DOHH2 (cell line): Measurements from ENCODE around the gene SGCD.

Experiments used
- H3F3A ChIP-seq: fragments of 200-600 bp; sonication (generic), shearing (Covaris generic); 2 replicates; pipeline ENCODE4 v1.6.0; 2016; ENCODE audit warnings: antibody characterized with exemption, mild to moderate bottlenecking; ENCODE audit not compliant: control insufficient read depth, insufficient read depth
- H3K27ac ChIP-seq: fragments of 200-600 bp; sonication (generic); 2 replicates; pipeline ENCODE4 v1.5.1; 2014; ENCODE audit warnings: low read depth, mild to moderate bottlenecking, low read length, moderate library complexity
- H3K27me3 ChIP-seq: fragments of 200-600 bp; sonication (generic); 2 replicates; pipeline ENCODE4 v1.6.1; 2014; ENCODE audit warnings: mild to moderate bottlenecking, low read length, mixed read lengths; ENCODE audit not compliant: control insufficient read depth
- H3K36me3 ChIP-seq: fragments of 200-600 bp; sonication (generic); 2 replicates; pipeline ENCODE4 v1.6.1; 2014; ENCODE audit warnings: mild to moderate bottlenecking, low read length, moderate library complexity, mixed read lengths; ENCODE audit not compliant: control insufficient read depth
- H3K4me1 ChIP-seq: fragments of 200-600 bp; sonication (generic); 2 replicates; pipeline ENCODE4 v1.6.1; 2014; ENCODE audit warnings: mild to moderate bottlenecking, low read length, mixed read lengths; ENCODE audit not compliant: control insufficient read depth
- H3K4me2 ChIP-seq: fragments of 200-600 bp; sonication (generic); 2 replicates; pipeline ENCODE4 v1.6.0; 2014; ENCODE audit warnings: mild to moderate bottlenecking, low read length, moderate library complexity
- H3K4me3 ChIP-seq: fragments of 200-600 bp; sonication (generic); 2 replicates; pipeline ENCODE4 v1.5.1; 2014; ENCODE audit warnings: mild to moderate bottlenecking, low read length, mixed read lengths
- H3K79me2 ChIP-seq: fragments of 200-600 bp; sonication (generic); 2 replicates; pipeline ENCODE4 v1.6.1; 2014; ENCODE audit warnings: mild to moderate bottlenecking, low read length, mixed read lengths; ENCODE audit not compliant: control insufficient read depth
- H3K9me2 ChIP-seq: fragments of 200-600 bp; sonication (generic); replicated peaks from 2 replicates; pipeline ENCODE4 v1.6.1; 2014; ENCODE audit warnings: mild to moderate bottlenecking, low read length, mixed read lengths; ENCODE audit not compliant: control insufficient read depth
- H3K9me3 ChIP-seq: fragments of 200-600 bp; sonication (generic); 2 replicates; pipeline ENCODE4 v1.6.1; 2014; ENCODE audit warnings: antibody characterized with exemption, low read length, mixed read lengths; ENCODE audit not compliant: control insufficient read depth, insufficient read depth
- H4K20me1 ChIP-seq: fragments of 200-600 bp; sonication (generic); 2 replicates; pipeline ENCODE4 v1.6.0; 2014; ENCODE audit warnings: low read depth, mild to moderate bottlenecking, antibody characterized with exemption, low read length, moderate library complexity; ENCODE audit not compliant: control insufficient read depth, insufficient read depth
- EZH2phosphoT487 ChIP-seq: fragments of 200-600 bp; sonication (generic); IDR thresholded peaks from 2 replicates; pipeline ENCODE4 v1.6.1; 2017; ENCODE audit warnings: borderline replicate concordance, mild to moderate bottlenecking, antibody characterized with exemption, low read length, moderate library complexity, mixed read lengths
- TF ChIP-seq, protein P1 (sequence below): fragments of 200-600 bp; sonication (generic); IDR thresholded peaks from one replicate; pipeline ENCODE4 v1.5.1; 2014; ENCODE audit warnings: antibody characterized with exemption, mild to moderate bottlenecking, low read depth, low read length; ENCODE audit not compliant: poor library complexity, severe bottlenecking

Gene SGCD

GRCh38 chr5:156716591-156717380 lies 389.8 kb downstream of the SGCD start:
- Histone ChIP-seq H3K4me3 (no peak overlapping the region), H3K79me2 (no peaks in the 10 kb centered on the region), H3F3A (no peaks in the 10 kb centered on the region), H3K27ac (no peak overlapping the region), H3K9me3 (no peaks in the 10 kb centered on the region), H4K20me1 (no peaks in the 10 kb centered on the region), H3K36me3 (no peaks in the 10 kb centered on the region), H3K4me2 (no peak overlapping the region), H3K9me2 (no peaks in the 10 kb centered on the region), H3K4me1 (peaks cover 8% of the 10 kb centered on the region; the same call in 1 of the 2 replicates), H3K27me3 (no peaks in the 10 kb centered on the region)
- no peak for TF ChIP-seq EZH2phosphoT487
- TF ChIP-seq, protein P1, sequence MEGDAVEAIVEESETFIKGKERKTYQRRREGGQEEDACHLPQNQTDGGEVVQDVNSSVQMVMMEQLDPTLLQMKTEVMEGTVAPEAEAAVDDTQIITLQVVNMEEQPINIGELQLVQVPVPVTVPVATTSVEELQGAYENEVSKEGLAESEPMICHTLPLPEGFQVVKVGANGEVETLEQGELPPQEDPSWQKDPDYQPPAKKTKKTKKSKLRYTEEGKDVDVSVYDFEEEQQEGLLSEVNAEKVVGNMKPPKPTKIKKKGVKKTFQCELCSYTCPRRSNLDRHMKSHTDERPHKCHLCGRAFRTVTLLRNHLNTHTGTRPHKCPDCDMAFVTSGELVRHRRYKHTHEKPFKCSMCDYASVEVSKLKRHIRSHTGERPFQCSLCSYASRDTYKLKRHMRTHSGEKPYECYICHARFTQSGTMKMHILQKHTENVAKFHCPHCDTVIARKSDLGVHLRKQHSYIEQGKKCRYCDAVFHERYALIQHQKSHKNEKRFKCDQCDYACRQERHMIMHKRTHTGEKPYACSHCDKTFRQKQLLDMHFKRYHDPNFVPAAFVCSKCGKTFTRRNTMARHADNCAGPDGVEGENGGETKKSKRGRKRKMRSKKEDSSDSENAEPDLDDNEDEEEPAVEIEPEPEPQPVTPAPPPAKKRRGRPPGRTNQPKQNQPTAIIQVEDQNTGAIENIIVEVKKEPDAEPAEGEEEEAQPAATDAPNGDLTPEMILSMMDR, result no peak

- TF ChIP-seq, protein P1, result no peak
- TF ChIP-seq EZH2phosphoT487, result no peak
- no peaks in the 10 kb centered on the region for H3K36me3 ChIP-seq
- no peaks in the 10 kb centered on the region for H3F3A ChIP-seq
- H3K79me2 ChIP-seq, result no peaks in the 10 kb centered on the region
- H3K4me1 ChIP-seq, result peaks cover 5% of the 10 kb centered on the region; the same call in 1 of the 2 replicates
- no peaks in the 10 kb centered on the region for H3K9me2 ChIP-seq
- H3K4me3 ChIP-seq, result no peak overlapping the region
- no peaks in the 10 kb centered on the region for H4K20me1 ChIP-seq
- H3K9me3 ChIP-seq, result no peaks in the 10 kb centered on the region
- H3K27me3 ChIP-seq, result no peaks in the 10 kb centered on the region
- H3K4me2 ChIP-seq, result no peak overlapping the region
- no peak overlapping the region for H3K27ac ChIP-seq
Measured at GRCh38 chr5:156718985-156719384, 392.0 kb downstream of the SGCD start.

DNA sequence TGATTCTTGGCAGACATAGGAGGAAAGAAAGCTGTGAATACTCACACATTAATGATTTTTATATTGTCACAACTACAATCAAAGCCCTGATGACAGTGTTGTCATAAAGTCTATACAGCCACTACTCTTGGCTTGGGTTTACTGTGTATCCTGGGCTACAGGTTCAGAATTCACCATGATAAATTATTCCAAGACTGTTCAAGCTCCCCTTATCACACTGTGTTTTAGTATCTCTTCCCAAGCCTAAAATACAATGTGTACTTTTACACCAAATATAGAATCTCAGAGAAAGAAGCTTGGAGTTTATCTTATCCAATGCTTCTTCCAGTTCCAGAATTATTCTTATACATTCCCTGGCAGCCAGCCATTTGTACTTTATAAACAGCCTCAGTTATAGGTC lies 395.4 kb downstream of the SGCD start:
- Histone ChIP-seq H3K9me3 (no peaks in the 10 kb centered on the region), H3K9me2 (no peaks in the 10 kb centered on the region), H3F3A (no peaks in the 10 kb centered on the region), H3K79me2 (no peaks in the 10 kb centered on the region), H3K27ac (no peak overlapping the region), H4K20me1 (no peaks in the 10 kb centered on the region), H3K36me3 (no peaks in the 10 kb centered on the region), H3K4me3 (no peak overlapping the region), H3K4me1 (no peaks in the 10 kb centered on the region), H3K4me2 (no peak overlapping the region), H3K27me3 (no peaks in the 10 kb centered on the region)
- TF ChIP-seq EZH2phosphoT487, result no peak

DNA sequence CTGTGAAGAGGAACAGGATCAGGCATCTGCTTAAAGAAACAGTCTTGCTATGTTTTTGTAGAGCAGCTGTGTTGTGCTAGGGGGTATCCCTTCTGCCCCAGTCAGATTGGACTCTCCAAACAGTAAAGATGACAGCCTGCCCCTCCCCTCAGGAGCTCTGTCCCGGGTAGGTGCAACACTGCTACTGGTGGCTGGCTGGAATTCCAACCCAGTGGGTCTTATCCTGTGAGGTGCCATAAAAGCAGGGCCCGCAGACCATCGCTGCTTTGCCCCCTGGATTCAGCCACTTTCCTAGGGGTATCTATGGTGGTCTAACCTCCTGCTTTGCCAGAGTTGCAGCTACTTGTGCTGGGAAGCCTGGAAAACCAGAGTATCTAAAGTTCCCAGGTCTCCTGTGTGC lies 408.5 kb downstream of the SGCD start:
- Histone ChIP-seq H3K27ac (no peak overlapping the region), H3K27me3 (no peaks in the 10 kb centered on the region), H3K79me2 (no peaks in the 10 kb centered on the region), H3F3A (no peaks in the 10 kb centered on the region), H3K9me3 (no peaks in the 10 kb centered on the region), H3K4me3 (no peak overlapping the region), H3K9me2 (no peaks in the 10 kb centered on the region), H4K20me1 (no peaks in the 10 kb centered on the region), H3K36me3 (no peaks in the 10 kb centered on the region), H3K4me1 (no peaks in the 10 kb centered on the region), H3K4me2 (no peak overlapping the region)
- TF ChIP-seq, protein P1, result no peak
- no peak for TF ChIP-seq EZH2phosphoT487
